Esophagus squamous epithelium (tissue), 4 donors: Measurements from ENCODE around the gene CENPO.

Source experiments
- CTCF ChIP-seq, 6 experiments: fragments of 450-650 bp in 4 of 6; fragments of 200-600 bp in 2 of 6; sonication (generic) in 2 of 6; IDR thresholded peaks; one replicate each; pipeline ENCODE4 v1.5.1; 2016 to 2019; ENCODE audit warnings: antibody characterized with exemption in 6 of 6, mild to moderate bottlenecking in 4 of 6, moderate library complexity in 4 of 6
- POLR2A ChIP-seq, 4 donors: fragments of 450-650 bp; IDR thresholded peaks; one replicate each; pipeline ENCODE4 v1.6.1; 2017; ENCODE audit warnings: antibody characterized with exemption in 4 of 4, mild to moderate bottlenecking in 4 of 4, moderate library complexity in 3 of 4

DNA sequence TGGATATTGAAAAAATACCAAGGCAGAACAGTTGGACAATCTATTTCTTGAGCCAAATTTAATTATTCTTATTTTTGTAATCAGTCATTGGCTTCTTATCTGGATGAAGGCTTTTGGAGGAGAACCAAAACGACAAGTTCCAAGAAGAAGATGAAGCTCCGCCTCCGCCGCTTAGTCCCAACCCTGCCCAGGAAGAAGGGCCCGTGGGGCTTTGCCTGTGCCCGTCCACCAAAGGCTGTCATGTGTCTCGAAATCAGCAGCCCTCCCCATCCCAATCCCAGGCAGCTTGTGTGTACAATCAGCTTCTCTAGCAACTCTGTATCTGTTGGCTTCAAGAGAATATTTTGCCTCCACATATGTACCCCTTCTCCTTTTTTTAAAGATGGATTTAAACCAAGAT, 24.6 kb upstream of the CENPO start:
- no peak for TF ChIP-seq CTCF (IDR thresholded peaks at IDR 0.05)
- TF ChIP-seq POLR2A (IDR thresholded peaks at IDR 0.05) = no peak
